Amniotic epithelial cell (primary cell): ENCODE results near the gene PDE8B.

Experiments used
- DNase-seq: peaks from one replicate; pipeline ENCODE4 v3.0.0-alpha.2; 2010; ENCODE audit warnings: low read depth

The PDE8B gene

DNA sequence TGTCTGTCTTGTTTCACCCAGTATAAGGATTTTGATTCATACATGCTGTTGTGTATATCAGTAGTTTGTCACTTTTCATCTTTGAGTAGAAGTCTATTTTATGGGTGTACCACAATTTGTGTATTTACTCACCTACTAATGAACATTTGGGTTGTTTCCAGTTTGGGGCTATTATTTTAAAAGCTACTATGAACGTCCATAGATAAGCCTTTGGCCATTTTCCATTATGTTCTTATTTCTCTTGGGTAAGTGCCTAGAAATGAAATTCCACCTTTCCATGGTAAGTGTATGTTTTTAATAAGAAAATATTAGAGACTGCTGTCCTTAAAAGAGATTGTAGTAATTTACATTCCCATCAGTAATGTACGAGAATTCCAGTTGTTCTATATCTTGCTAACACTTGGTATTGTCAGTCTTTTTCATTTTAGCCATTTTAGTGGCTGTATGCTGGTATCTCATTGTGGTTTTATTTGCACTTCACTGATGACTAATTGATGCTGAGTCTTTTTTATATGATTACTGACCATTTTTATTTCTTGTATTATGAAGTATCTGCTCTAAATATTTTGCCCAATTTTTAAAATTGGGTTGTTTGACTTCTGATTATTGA is 17.9 kb upstream of the PDE8B start:
- no peak for DNase-seq

DNA sequence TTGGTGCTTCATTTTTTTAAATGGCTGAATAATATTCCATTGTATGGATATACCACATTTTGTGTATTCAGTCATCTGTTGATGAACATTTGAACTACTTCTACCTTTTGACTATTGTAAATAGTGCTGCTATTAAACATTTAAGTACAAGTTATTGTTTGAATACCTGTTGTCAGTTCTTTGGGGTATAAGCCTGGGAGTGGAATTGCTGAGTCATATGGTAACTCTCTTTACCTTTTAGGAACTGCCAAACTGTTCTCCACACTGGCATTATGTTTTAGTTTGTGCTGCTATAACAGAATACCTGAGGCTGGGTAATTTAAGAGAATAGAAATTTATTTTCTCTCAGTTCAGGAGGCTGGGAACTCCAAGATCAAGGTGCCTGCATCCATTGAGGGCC is 15.7 kb upstream of the PDE8B start:
- no peak for DNase-seq

DNA sequence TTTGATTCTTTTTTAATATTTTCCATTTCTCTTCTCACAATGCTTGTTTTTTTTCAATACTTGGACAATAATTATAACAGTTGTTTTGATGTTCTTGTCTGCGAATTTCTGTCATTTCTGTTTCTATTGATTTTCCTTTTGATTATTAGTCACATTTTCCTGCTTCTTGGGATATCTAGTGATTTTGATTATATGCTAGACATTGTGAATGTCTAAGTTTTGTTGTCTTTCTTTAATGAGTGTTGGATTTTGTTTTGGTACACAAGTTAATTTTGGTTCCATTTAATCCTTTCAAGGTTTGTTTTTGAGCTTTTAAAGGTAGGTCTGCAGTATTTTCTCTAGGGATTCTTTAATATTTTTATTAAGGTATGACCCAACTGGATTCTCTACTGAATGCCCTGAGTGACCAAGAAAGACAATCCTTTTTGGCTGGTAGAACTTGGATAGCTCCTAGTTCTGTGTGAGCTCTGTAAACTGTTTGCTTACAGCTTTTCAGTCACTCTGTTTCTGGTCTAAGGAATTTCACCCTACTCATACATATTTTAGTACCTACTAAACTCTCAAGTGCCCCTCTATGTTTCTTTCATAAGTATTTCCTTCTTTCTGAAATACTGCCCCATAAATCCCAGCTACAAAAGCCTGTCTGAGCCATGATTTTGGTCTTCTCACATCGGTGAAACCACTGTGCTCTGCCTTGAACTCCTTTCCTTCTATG is 12.5 kb upstream of the PDE8B start:
- no peak for DNase-seq

DNA sequence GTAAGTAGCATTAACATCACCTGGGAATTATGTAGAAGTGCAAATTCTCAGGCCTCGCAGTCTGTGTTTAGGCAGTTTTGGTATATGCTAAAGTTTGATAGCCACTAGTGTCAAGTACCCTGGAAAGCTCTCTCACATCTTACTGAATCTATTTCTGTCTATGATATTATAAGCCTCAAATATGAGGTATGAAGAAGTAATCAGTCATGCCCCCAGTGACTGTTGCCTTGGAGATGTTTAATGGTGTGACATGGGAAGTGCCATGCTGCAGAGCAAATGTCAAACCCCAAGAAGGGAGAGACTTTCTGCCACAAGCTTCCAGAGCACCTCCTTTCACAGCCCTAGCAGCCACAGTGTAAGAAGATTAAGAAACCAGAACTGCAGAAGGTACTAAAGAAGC is 9.8 kb upstream of the PDE8B start:
- DNase-seq = no peak

DNA sequence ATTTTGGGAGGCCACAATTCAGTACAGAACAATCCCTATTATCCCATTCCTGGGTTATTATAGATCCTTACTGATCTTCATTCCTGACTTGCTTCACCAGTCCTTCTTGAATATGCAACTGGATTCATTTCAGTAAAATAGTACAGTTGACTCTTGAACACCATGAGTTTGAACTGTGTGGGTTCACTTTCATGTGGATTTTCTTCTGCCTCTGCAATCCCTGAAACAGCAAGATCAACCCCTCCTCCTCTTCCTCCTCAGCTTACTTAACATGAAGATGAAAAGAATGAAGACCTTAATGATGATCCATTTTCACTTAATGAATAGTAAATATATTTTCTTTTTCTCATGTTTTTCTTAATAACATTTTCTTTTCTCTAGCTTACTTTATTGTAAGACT is 8.3 kb upstream of the PDE8B start:
- DNase-seq = no peak

DNA sequence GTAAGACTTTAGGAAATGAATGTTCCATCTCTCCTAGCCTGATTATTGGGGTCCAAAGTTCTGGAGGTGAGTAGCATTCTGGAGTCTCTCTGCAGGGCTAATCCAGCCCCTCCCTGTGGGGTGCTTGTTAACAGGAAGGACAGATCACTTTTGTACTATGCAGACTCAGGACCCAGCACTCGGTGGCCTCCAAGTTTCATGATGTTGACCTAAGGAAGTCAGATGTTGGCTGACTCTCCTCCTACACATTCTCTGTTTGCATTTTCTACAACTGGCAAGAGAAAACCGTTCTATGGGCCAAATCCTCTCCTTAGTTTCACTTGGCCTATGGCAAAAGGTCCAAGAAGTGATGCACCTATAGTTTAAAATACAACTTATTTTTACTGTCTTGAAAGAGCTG is 5.5 kb upstream of the PDE8B start:
- no peak for DNase-seq

DNA sequence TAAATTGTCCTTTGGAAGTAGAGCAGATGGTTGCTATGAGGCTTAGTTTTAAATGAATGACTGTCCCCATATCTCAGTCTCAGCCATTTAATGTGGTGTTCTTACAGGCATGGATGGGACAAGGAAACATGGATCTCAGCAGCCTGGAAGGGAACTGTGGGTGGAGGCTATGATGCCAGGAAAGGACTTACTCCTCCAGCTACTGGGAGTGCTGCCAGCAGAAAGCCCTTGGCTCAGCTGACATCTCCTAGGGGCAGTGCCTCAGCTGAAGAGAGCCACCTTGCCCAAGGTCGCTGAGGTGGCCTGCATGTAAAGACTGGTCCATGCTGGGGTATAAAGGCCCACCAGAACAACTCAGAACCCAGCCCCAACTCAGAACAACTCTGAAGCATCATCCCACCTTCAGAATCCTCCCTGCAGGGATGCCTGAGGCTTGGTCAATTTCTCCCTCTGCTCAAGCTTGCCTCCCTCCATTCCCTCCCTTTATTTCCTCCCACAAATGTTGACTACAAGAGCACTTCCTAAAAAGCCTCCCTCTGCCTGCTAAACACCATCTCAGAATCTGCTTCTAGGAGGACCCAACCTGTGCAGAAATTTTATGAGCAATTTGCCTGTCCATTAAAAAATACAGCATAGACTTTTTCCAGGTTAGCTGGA is 1.8 kb upstream of the PDE8B start:
- no peak for DNase-seq

DNA sequence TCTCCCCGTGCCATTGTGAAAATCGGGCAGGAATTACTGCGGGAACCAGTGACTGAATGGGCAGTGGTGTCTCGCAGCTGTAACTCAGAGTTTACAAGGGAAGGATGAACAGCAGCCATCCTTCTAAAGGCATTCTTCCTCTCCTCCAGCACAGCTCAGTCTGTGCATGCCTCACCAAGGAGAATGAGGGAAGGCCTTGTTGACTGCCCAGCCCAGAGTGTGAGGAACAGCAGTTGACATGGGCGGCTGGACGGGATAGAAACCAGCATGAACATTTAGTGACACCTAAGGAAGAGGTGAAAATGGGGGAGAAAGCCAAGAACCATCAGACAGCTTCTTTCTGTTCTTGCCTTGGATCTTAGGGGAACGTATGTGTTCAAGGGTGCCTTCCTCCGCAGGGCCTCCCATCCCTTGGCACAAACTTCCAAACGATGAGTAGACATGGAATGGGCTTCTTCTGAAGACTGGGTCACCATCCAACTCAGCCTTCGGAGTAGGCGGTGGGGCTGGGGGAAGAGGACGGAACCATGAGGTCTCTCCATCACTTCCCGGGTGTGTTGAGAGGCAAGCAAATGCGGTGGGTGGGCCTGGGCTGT is 887 bp upstream of the PDE8B start:
- DNase-seq = no peak

DNA sequence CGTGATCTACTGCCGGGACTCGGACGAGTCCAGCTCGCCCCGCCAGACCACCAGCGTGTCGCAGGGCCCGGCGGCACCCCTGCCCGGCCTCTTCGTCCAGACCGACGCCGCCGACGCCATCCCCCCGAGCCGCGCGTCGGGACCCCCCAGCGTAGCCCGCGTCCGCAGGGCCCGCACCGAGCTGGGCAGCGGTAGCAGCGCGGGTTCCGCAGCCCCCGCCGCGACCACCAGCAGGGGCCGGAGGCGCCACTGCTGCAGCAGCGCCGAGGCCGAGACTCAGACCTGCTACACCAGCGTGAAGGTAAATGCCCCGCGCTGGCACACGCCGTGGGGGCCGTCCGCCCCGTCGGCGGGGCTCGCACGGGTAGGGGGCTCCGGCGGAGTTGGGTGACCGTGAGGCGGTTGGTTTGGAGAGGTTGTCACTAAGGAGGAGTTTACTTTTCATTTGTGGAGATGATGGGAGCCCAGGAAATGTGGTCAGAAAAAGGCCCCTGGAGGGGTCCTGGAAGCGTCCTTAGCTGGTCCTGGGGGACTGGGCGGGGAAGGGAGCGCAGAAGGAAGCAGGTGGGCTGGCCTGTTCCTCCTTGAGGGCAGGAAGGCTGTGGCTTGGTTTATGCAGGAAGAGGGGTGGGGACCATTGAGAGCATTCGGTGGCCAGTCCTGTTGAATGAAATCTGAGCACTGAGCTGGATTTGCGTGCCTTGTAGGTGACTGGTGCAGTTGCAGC is 647 bp downstream of the PDE8B start:
- no peak for DNase-seq

DNA sequence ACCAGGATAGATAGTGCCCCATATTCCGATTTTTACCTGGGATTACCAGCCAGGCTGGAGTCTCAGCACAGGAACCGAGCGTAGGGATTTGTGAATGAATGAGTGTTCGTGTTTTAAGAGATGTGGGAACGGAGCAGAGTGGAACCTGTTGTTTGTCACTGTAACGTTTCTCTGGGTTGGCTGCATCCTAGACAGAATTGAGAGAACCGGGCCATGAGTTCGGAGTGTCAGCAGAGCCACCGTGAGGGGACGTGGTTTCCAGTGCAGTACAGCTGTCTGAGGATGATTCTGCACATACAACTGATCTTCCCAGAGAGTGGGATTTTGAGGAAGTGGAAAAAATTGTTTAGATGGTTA is 1.2 kb downstream of the PDE8B start:
- no peak for DNase-seq

DNA sequence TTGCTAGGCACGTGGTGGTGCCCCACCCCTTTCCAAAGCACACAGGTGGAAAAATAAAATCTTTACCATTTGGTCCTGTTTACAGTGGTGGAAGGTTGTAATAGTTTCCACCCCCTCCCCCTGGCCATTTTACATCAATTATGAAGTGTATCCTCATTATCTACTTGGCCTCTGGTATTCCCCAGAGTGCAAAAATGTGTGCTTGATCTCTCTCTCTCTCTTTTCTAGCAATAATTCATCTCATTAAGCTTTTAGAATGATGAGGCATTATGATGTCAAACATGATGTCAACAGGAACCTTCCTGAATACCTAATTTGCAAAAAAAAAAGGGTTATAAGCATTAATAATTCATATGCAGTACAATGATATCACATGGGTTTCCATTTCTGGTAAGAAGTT is 3.1 kb downstream of the PDE8B start:
- no peak for DNase-seq

DNA sequence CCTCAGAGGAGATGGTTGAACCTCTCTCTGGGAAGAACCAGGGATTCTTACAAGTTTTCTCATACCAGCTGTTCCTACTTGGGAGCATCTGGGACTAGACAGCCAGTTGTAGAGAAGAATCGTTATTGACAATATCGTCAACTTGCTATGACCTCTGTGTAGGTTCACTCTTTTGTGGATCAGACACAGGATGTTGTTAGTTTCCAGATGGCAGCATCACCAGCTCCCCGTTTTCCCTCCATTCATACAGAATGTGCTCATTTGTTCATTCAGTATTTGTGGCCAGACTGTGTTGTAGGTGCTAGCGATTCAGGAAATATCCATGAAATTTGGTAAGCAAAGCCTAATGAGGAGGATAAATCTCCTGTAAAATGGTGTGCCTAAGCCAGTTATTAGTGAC is 3.7 kb downstream of the PDE8B start:
- DNase-seq = no peak

DNA sequence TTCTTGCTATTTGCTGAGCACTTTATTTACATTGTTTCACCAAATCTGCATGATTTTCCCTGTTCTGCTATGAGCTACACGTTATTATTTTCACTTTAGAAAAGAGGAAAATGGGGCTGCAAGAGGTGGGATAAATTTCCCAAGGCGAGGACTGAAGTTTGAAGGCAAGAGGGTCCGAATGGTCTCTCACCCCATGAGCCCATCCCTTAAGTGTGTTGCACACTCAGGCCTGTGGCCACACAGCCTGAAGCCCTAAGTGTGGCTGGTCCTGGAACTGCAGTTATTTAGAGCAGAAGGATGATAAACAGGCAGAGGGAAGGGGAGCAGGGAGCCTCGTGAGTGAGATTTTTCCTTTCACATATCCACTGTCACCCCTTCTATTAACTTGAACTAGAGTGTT is 7.8 kb downstream of the PDE8B start:
- no peak for DNase-seq

DNA sequence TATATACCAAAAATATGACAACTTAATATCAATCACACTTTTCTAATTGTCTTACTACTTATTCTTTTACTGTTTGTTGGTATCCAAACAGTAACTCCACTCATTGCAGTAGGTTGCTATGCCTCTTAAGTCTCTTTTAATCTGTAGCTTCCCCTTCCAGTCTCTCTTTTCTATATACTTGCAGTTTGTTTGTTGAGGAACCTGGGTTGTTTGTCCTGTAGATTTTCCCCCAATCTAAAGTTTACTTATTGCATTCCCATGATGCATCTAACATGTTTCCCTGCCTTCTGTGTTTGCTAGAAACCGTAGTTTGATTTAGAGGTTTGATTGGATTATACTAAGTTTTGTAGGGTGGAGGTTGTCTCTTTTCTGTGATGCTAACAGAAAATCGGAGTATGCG is 10.6 kb downstream of the PDE8B start:
- no peak for DNase-seq

DNA sequence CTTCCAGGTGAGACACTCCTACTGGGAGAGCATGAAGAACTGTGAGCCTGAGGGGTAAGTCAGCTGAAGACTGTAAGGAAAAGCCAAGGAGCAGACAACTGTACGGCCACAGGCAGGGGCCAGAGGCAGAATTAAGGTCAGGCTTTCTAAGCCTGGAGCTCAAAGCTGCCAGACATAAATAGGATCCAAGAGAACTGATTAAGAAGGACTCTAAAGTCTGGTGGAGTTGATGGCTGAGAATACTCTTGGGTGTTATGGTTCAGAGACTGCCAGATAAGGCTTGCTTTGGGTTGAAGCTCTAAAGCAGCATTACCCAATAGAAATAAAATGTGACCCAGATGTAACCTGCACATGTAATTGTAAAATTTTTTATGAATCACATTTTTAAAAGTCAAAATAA is 12.2 kb downstream of the PDE8B start:
- no peak for DNase-seq

DNA sequence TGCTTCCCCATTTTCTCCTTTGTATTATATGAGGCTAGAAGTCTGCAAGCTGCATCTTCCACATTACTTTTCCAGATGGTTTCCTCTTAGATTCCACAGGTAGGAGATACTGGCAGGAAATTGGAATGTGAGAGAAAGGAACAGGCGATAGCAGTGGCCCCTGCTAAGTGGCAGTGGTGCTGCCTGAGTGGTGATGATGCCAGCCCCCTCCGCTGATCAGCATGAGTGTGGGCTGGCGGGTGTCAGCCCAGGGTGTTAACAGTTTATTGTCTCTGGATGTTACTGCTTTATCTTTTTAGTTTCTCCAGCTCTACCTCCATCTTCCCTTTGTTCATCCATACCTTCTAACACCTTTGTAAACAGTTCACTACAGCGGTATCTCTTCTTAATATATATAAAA is 13.2 kb downstream of the PDE8B start:
- no peak for DNase-seq

DNA sequence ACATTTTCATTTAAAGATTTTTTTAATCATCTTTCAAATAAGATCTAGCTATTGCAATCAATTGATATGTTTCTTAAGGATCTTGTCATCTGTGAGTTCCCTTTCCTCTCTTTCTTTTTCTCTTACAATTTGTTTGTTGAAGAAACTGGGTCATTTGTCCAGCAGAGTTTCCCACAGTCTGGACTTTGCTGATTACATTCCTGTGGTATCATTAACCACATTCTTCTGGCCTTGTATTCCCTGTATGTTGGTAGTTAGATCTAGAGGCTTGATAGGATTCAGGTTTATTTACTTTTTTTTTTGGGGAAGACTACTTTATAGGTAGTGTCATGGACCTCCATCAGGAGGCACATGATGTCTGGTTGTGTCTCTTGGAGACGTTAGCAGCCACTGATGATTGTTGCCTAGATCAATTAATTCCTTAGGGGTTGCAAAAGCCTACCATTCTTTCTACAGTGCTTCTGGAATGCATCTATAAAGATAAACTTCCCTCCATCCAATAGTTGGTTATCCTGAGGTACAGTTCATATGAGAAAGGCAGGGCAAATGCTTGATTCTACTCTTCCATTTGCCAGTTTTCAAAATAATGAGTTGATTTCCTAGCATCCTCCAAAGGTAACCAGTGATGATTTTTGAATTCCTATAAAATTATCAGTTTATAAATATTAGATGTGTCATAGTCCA is 14.3 kb downstream of the PDE8B start:
- DNase-seq = peak; percentile 81

DNA sequence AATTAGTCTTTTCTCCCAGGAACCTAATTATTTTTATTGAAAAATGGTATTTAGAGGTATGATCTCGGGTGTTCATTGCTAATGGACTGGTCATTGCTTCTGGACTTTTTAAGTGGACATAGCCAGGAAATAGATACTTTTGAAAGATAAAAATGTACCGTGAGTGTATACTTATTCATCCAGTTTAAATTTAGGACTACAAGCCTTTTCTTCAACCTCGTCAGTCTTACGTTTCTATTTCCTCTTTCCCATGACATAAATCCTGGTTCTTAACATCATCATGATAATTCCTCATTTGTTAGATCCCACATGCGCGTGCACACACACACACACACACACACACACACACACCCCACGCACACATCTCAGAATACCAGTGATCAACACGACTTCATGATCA is 15.1 kb downstream of the PDE8B start:
- no peak for DNase-seq

DNA sequence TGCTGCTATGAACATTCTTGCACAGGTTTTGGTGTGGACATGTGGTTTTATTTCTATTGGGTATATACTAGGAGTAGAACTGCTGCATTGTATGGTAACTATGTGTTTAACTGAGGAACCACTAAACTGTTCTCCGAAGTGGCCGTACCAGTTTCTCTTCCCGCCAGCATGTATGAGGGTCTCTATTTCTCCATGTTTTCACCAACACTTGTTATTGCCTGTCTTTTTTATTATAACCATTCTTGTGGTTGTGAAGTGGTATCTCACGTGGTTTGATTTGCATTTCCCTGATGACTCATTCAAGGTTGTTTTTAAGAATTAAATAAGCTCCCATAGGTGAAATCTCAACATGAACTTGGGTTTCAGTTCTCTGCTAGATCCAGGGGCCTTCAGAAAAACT is 19.4 kb downstream of the PDE8B start:
- DNase-seq = no peak

DNA sequence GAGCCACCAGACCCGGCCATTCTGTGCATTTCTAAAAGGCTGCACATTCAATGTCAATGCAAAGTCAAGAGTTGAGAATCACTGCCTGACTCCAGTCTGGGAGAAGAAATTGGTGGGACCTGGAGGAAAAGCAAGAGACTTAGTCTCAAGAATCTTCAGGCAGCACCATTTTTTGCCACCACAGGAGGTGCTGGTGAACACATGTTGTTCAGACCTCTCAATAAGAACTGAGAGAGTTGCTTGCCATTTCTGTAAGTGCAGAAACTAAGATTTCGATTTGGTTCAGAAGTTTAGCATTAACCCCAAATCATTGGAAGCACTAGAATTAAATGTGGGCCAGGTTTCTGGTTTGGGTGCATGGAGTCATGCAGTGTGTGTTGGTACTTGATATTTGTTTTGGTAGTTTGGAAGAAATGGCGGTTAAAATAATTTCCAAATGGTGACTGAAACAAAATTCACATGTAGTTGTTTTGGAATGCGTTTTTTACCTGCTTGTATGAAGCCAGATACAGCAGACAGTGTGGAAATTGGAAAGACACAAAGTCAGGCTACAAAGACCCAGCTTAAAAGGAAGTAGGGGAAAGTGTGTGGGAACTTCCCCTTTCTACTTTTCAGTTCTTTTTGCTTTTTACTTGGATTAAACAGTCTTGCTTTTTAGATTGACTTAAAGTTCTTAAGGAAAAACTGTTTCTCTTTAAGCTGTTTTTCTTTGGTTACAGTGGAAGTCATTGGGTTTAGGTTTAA is 20.4 kb downstream of the PDE8B start:
- peak; percentile 4 for DNase-seq

DNA sequence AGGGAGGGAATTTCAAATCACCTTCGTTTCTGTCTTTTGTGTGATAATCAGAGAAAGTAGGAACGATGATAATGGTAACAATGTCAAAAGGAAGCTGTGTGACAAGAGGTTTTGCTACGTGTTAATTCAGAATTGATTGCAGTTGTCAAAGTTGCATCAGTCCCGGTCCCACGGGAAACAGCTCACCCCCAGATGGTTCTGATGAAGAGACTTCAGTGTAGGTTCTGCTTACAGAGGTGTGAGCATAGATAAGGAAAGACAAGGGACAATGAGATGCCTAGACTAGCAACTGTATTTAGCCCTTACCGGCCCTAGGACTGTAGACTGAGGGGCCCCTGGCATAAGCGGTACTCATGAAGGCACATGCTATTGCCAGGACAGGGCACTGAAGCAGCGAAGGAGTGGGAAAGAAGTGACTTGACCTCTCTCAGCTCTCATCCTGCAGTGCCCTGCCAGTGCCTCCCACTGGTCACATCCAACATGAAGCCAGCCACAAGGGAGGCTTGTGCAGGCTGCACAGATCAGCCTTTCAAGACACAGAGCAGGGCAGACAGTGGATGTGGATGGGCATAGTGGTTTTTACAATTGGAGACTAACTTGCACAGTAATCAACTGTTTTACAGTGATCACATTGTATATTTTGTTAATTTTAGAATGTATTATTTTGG is 21.1 kb downstream of the PDE8B start:
- no peak for DNase-seq
